GM12891 (cell line): Measurements from ENCODE around the gene SKIC3.

Experiments used
- POLR2AphosphoS5 ChIP-seq: IDR thresholded peaks from 2 replicates; pipeline ENCODE4 v1.6.1; 2011; ENCODE audit warnings: low read depth, low read length, control low read depth
- TAF1 ChIP-seq: IDR thresholded peaks from 2 replicates; pipeline ENCODE4 v1.6.1; 2011; ENCODE audit warnings: low read depth, low read length, control low read depth

GRCh38 chr5:95520206-95520605 lies 34.6 kb downstream of the SKIC3 start:
- TF ChIP-seq TAF1 (no peak), POLR2AphosphoS5 (no peak)
